Astrocyte (in vitro differentiated cells and primary cell): ENCODE data around the gene BRI3. TPM values are rescaled to one million over a fixed set of nuclear protein-coding genes. Genes with fewer than 3 reads are reported as not detected.

ENCODE experiments used
- DNase-seq: peaks from one replicate; pipeline ENCODE4 v3.0.0-alpha.2; 2010; ENCODE audit warnings: low read depth
- FAIRE-seq: peaks from 2 replicates; lab custom pipeline; 2011; peaks lifted over from hg19 to GRCh38; lab: Jason Lieb, UNC
- H2AFZ ChIP-seq: 2 replicates; pipeline ENCODE4 v1.6.0; 2012; ENCODE audit warnings: low read depth, low read length, inconsistent platforms
- H3K27ac ChIP-seq: 2 replicates; pipeline ENCODE4 v1.5.1; 2011; ENCODE audit warnings: low read depth, low read length, inconsistent platforms
- H3K27me3 ChIP-seq: 2 replicates; pipeline ENCODE4 v1.6.0; 2011; ENCODE audit warnings: low read length, inconsistent platforms; ENCODE audit not compliant: insufficient read depth
- H3K36me3 ChIP-seq: 2 replicates; pipeline ENCODE4 v1.5.1; 2011; ENCODE audit warnings: low read length, inconsistent platforms; ENCODE audit not compliant: insufficient read depth
- H3K4me1 ChIP-seq: 2 replicates; pipeline ENCODE4 v1.5.1; 2011; ENCODE audit warnings: low read length, inconsistent platforms; ENCODE audit not compliant: insufficient read depth
- H3K4me2 ChIP-seq: 2 replicates; pipeline ENCODE4 v1.6.0; 2012; ENCODE audit warnings: low read length, inconsistent platforms
- H3K4me3 ChIP-seq: 2 replicates; pipeline ENCODE4 v1.5.1; 2011; ENCODE audit warnings: low read depth, mild to moderate bottlenecking, low read length, inconsistent platforms; ENCODE audit not compliant: insufficient read depth
- H3K79me2 ChIP-seq: 2 replicates; pipeline ENCODE4 v1.6.0; 2012; ENCODE audit warnings: mild to moderate bottlenecking, low read length, inconsistent platforms; ENCODE audit not compliant: insufficient read depth
- H3K9ac ChIP-seq: 2 replicates; pipeline ENCODE4 v1.6.0; 2012; ENCODE audit warnings: mild to moderate bottlenecking, low read length, inconsistent platforms
- H3K9me3 ChIP-seq: 2 replicates; pipeline ENCODE4 v1.5.1; 2012; ENCODE audit warnings: low read depth, mild to moderate bottlenecking, low read length, inconsistent platforms; ENCODE audit not compliant: insufficient read depth
- H4K20me1 ChIP-seq: 2 replicates; pipeline ENCODE4 v1.6.0; 2012; ENCODE audit warnings: low read length, inconsistent platforms; ENCODE audit not compliant: insufficient read depth
- H3K27ac Mint-ChIP-seq: one replicate; pipeline ENCODE4 v1.8.0; 2021; ENCODE audit warnings: mild to moderate bottlenecking, mixed read lengths; ENCODE audit not compliant: unreplicated experiment
- H3K27me3 Mint-ChIP-seq: one replicate; pipeline ENCODE4 v1.8.0; 2021; ENCODE audit warnings: low read depth, mixed read lengths; ENCODE audit not compliant: unreplicated experiment
- H3K36me3 Mint-ChIP-seq: one replicate; pipeline ENCODE4 v1.8.0; 2021; ENCODE audit warnings: low read depth, mixed read lengths; ENCODE audit not compliant: unreplicated experiment
- H3K4me1 Mint-ChIP-seq: one replicate; pipeline ENCODE4 v1.8.0; 2021; ENCODE audit warnings: low read depth, mixed read lengths; ENCODE audit not compliant: unreplicated experiment
- H3K4me3 Mint-ChIP-seq: one replicate; pipeline ENCODE4 v1.8.0; 2021; ENCODE audit warnings: mild to moderate bottlenecking, moderate library complexity, mixed read lengths; ENCODE audit not compliant: unreplicated experiment
- H3K9me3 Mint-ChIP-seq: one replicate; pipeline ENCODE4 v1.8.0; 2021; ENCODE audit warnings: mild to moderate bottlenecking, mixed read lengths; ENCODE audit not compliant: unreplicated experiment
- CTCF ChIP-seq: IDR thresholded peaks from 2 replicates; pipeline ENCODE4 v1.5.1; 2011; ENCODE audit warnings: low read depth, mild to moderate bottlenecking, inconsistent platforms, low read length, moderate library complexity; ENCODE audit not compliant: insufficient read depth
- EZH2 ChIP-seq: IDR thresholded peaks from 2 replicates; pipeline ENCODE4 v1.6.1; 2012; ENCODE audit warnings: mild to moderate bottlenecking, low read length, inconsistent platforms; ENCODE audit not compliant: insufficient read depth
- total RNA-seq: library from RNA; stranded (reverse); gene quantifications from 2 replicates; pipeline ENCODE4 v1.2.1, GENCODE V29; 2021

The BRI3 gene
- total RNA-seq, 1 donor from 2014 or later: 195 TPM

- Histone ChIP-seq H3K9ac (no peak overlapping the region), H3K4me3 (no peak overlapping the region), H3K4me1 (no peaks in the 10 kb centered on the region), H3K4me2 (no peak overlapping the region), H3K27me3 (no peaks in the 10 kb centered on the region), H3K9me3 (no peaks in the 10 kb centered on the region), H2AFZ (no peak overlapping the region), H3K36me3 (peaks cover 4% of the 10 kb centered on the region), H3K79me2 (no peaks in the 10 kb centered on the region), H3K27ac (no peak overlapping the region), H4K20me1 (no peaks in the 10 kb centered on the region)
- peaks cover 29% of the 10 kb centered on the region for H3K36me3 Mint-ChIP-seq
- no peak overlapping the region for H3K4me3 Mint-ChIP-seq
- no peak for DNase-seq
- no peaks in the 10 kb centered on the region for H3K9me3 Mint-ChIP-seq
- no peak overlapping the region for H3K27ac Mint-ChIP-seq
- H3K4me1 Mint-ChIP-seq: peaks cover 4% of the 10 kb centered on the region
- TF ChIP-seq CTCF (no peak), EZH2 (no peak)
- no peaks in the 10 kb centered on the region for H3K27me3 Mint-ChIP-seq
- FAIRE-seq: no peak
Measured at GRCh38 chr7:98303176-98303865, 21.8 kb downstream of the BRI3 start.

- Histone ChIP-seq H3K27ac (no peak overlapping the region), H3K27me3 (no peaks in the 10 kb centered on the region), H3K4me3 (no peak overlapping the region), H3K36me3 (peaks cover 4% of the 10 kb centered on the region), H4K20me1 (no peaks in the 10 kb centered on the region), H3K4me1 (no peaks in the 10 kb centered on the region), H3K9ac (no peak overlapping the region), H3K79me2 (no peaks in the 10 kb centered on the region), H3K9me3 (no peaks in the 10 kb centered on the region), H2AFZ (no peak overlapping the region), H3K4me2 (no peak overlapping the region)
- no peaks in the 10 kb centered on the region for H3K27me3 Mint-ChIP-seq
- no peak for TF ChIP-seq EZH2
- TF ChIP-seq CTCF: no peak
- DNase-seq (no peak), FAIRE-seq (no peak)
- H3K4me3 Mint-ChIP-seq: no peak overlapping the region
- no peak overlapping the region for H3K27ac Mint-ChIP-seq
- H3K36me3 Mint-ChIP-seq: peaks cover 30% of the 10 kb centered on the region
- H3K9me3 Mint-ChIP-seq: no peaks in the 10 kb centered on the region
- H3K4me1 Mint-ChIP-seq: peaks cover 4% of the 10 kb centered on the region
Measured at GRCh38 chr7:98303906-98304305, 22.4 kb downstream of the BRI3 start.

GRCh38 chr7:98305951-98306535 lies 24.6 kb downstream of the BRI3 start:
- Histone ChIP-seq H3K9ac (no peak overlapping the region), H3K36me3 (peaks cover 4% of the 10 kb centered on the region), H3K27ac (no peak overlapping the region), H3K9me3 (no peaks in the 10 kb centered on the region), H3K4me2 (no peak overlapping the region), H4K20me1 (no peaks in the 10 kb centered on the region), H3K27me3 (no peaks in the 10 kb centered on the region), H3K4me3 (no peak overlapping the region), H2AFZ (no peak overlapping the region), H3K79me2 (no peaks in the 10 kb centered on the region), H3K4me1 (no peaks in the 10 kb centered on the region)
- H3K27me3 Mint-ChIP-seq: no peaks in the 10 kb centered on the region
- FAIRE-seq (no peak), DNase-seq (no peak)
- no peaks in the 10 kb centered on the region for H3K9me3 Mint-ChIP-seq
- TF ChIP-seq CTCF (no peak), EZH2 (no peak)
- H3K36me3 Mint-ChIP-seq: peaks cover 21% of the 10 kb centered on the region
- H3K4me1 Mint-ChIP-seq: peaks cover under 1% of the 10 kb centered on the region
- H3K27ac Mint-ChIP-seq: no peak overlapping the region
- no peak overlapping the region for H3K4me3 Mint-ChIP-seq
